ENCODE results near the gene WDR76.

DNA sequence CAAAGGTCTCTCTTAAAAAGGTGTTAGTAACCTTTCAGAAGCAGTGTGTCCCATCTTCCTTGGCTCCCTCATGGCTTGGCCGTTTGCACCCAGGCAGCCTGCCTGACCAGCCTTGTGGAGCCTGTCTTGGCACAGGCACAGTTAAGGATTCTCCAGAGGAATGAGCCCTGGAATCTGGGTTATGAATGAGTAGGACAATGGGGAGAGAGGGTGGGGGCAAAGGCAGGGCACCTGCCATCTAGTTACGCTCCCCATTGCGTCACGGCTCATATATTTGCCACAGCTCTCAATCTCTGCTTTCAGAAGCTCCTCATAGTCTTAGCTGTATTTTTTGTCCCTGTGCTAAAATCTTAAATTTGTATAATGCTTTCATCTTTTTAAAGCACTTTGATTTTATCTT, 50.6 kb downstream of the WDR76 start:
- TF ChIP-seq, protein P1, sequence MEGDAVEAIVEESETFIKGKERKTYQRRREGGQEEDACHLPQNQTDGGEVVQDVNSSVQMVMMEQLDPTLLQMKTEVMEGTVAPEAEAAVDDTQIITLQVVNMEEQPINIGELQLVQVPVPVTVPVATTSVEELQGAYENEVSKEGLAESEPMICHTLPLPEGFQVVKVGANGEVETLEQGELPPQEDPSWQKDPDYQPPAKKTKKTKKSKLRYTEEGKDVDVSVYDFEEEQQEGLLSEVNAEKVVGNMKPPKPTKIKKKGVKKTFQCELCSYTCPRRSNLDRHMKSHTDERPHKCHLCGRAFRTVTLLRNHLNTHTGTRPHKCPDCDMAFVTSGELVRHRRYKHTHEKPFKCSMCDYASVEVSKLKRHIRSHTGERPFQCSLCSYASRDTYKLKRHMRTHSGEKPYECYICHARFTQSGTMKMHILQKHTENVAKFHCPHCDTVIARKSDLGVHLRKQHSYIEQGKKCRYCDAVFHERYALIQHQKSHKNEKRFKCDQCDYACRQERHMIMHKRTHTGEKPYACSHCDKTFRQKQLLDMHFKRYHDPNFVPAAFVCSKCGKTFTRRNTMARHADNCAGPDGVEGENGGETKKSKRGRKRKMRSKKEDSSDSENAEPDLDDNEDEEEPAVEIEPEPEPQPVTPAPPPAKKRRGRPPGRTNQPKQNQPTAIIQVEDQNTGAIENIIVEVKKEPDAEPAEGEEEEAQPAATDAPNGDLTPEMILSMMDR (IDR thresholded peaks at IDR 0.05; ENCODE audit: insufficient read depth, low read depth, low read length), result no peak
- no peak for TF ChIP-seq EZH2 (IDR thresholded peaks at IDR 0.05; ENCODE audit: insufficient read depth, low read length)
